Activated naive CD4-positive, alpha-beta T cell treated with anti-CD3 and anti-CD28 coated beads, Interleukin-2, amount 10 ng/mL, durations not matched to agents 7 days and 5 days (primary cell): Measurements from ENCODE around the gene CDCP2.

Experiments
- CTCF ChIA-PET: fragments of 350-600 bp; sonication (Branson Sonifier 250); formaldehyde crosslinking; loops from one replicate; lab custom pipeline; 2021; ENCODE audit warnings: antibody characterized with exemption; lab: Charles Lee
- DNase-seq: peaks from one replicate; pipeline ENCODE4 v3.0.0-alpha.2; 2020
- H3K27ac Mint-ChIP-seq: one replicate; pipeline ENCODE4 v1.8.0; 2021; ENCODE audit warnings: mild to moderate bottlenecking, moderate library complexity, mixed read lengths
- H3K27me3 Mint-ChIP-seq: one replicate; pipeline ENCODE4 v1.8.0; 2021; ENCODE audit warnings: mild to moderate bottlenecking, mixed read lengths
- H3K36me3 Mint-ChIP-seq: one replicate; pipeline ENCODE4 v1.8.0; 2021; ENCODE audit warnings: mixed read lengths
- H3K4me1 Mint-ChIP-seq: one replicate; pipeline ENCODE4 v1.8.0; 2021; ENCODE audit warnings: mixed read lengths
- H3K4me3 Mint-ChIP-seq: one replicate; pipeline ENCODE4 v1.8.0; 2021; ENCODE audit warnings: mild to moderate bottlenecking, moderate library complexity, mixed read lengths
- H3K9me3 Mint-ChIP-seq: one replicate; pipeline ENCODE4 v1.8.0; 2021; ENCODE audit warnings: mixed read lengths

The CDCP2 gene

DNA sequence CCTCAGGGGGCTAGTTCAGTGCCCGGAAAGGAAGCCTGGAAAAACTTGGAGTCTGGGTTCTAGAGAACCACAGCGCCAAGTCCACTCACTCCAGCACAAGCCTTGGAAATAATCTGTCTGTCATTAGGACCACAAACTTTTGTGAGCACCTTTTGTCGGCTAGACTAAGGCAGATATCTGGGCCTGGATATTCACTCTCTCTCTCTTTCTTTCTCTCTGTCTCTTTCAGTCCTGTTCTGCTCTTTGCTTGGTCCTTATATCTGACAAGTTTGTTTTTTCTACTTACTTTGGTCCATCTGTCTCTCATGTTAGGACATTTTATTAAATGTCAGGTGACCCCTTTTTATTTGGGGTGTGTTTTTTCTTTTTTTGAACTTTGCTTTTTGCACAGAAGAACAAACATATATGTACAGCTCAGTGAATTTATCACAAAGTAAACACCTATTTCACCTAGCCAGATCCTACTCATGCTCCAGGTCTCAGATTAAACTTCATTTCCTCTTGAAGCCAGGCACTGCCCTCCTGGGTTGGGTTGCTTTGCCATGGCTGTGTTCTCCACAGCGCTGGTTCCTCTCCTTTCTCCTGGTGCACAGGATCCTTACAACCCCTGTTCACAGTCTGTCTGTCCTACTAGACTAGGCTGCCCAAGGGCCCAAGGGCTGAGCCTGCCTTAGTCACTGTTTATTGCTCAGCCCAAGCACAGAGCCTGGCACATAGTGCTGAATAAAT is 58.6 kb downstream of the CDCP2 start:
- Mint-ChIP-seq H3K4me1 (no peaks in the 10 kb centered on the region), H3K4me3 (no peak overlapping the region), H3K36me3 (peaks cover 17% of the 10 kb centered on the region), H3K27ac (no peak overlapping the region), H3K9me3 (no peaks in the 10 kb centered on the region), H3K27me3 (no peaks in the 10 kb centered on the region)
- CTCF ChIA-PET: interaction anchor here (0.6 to 1.2 kb wide), 3 partner anchors 10 to 665 kb away, joined by 4 to 6 read pairs (median 5); no protein-coding TSS in a partner anchor
- DNase-seq: no peak

GRCh38 chr1:54091666-54092065 is 61.1 kb downstream of the CDCP2 start:
- Mint-ChIP-seq H3K9me3 (no peaks in the 10 kb centered on the region), H3K27me3 (no peaks in the 10 kb centered on the region), H3K27ac (no peak overlapping the region), H3K36me3 (peaks cover 8% of the 10 kb centered on the region), H3K4me1 (peaks cover 3% of the 10 kb centered on the region), H3K4me3 (no peak overlapping the region)
- DNase-seq: no peak
- CTCF ChIA-PET: interaction anchor here (1.5 kb wide), 1 partner anchor 22 kb away, joined by 3 read pairs; no protein-coding TSS in a partner anchor

- Mint-ChIP-seq H3K27ac (no peak overlapping the region), H3K27me3 (no peaks in the 10 kb centered on the region), H3K4me3 (no peak overlapping the region), H3K9me3 (no peaks in the 10 kb centered on the region), H3K4me1 (peaks cover 3% of the 10 kb centered on the region), H3K36me3 (peaks cover 8% of the 10 kb centered on the region)
- no peak for DNase-seq
- CTCF ChIA-PET: no interaction called here
These were observed 64.4 kb downstream of the CDCP2 start for GRCh38 chr1:54088385-54088784.

DNA sequence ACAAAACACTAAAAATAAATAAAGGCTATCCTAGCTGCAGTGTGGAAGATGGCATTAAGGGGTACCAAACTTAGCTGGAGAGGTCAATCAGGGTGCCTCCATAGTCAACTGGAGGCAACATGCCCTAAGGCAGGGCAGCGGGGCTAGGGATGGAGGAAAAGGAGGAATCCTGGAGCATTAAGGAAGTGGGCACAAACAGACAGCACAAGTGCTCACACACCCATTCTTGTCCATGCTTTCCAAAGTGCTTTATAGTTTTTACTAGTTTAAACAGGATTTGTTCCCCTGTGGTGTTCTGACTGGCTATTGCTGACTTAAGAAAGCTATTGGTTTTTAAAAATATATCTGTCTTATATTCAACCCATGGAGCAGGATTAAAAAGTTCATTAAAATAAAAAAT is 66.0 kb downstream of the CDCP2 start:
- DNase-seq: no peak
- H3K4me1 Mint-ChIP-seq: peaks cover 3% of the 10 kb centered on the region
- no peak overlapping the region for H3K4me3 Mint-ChIP-seq
- CTCF ChIA-PET: interaction anchor here (0.6 kb wide), 1 partner anchor 303 kb away, joined by 3 read pairs; no protein-coding TSS in a partner anchor
- no peak overlapping the region for H3K27ac Mint-ChIP-seq
- peaks cover 8% of the 10 kb centered on the region for H3K36me3 Mint-ChIP-seq
- H3K9me3 Mint-ChIP-seq: no peaks in the 10 kb centered on the region
- H3K27me3 Mint-ChIP-seq: no peaks in the 10 kb centered on the region

GRCh38 chr1:54084794-54085193 is 68.0 kb downstream of the CDCP2 start:
- H3K4me1 Mint-ChIP-seq: peaks cover 4% of the 10 kb centered on the region
- H3K9me3 Mint-ChIP-seq: no peaks in the 10 kb centered on the region
- CTCF ChIA-PET: interaction anchor here (1.1 kb wide), 1 partner anchor 14 kb away, joined by 4 read pairs; no protein-coding TSS in a partner anchor
- no peak overlapping the region for H3K4me3 Mint-ChIP-seq
- H3K27ac Mint-ChIP-seq: no peak overlapping the region
- DNase-seq: no peak
- no peaks in the 10 kb centered on the region for H3K27me3 Mint-ChIP-seq
- H3K36me3 Mint-ChIP-seq: peaks cover 8% of the 10 kb centered on the region
